CD4-positive, alpha-beta T cell treated with Interleukin-6 for 4 hours (primary cell): ENCODE measurements around the gene DCST2.

Source experiments
- DNase-seq: peaks from one replicate; pipeline ENCODE4 v3.0.0-alpha.2; 2020; ENCODE audit warnings: mixed read lengths

DCST2 gene

GRCh38 chr1:155069551-155070157 is 36.1 kb upstream of the DCST2 start:
- no peak for DNase-seq

- DNase-seq: no peak
Measured at GRCh38 chr1:155068599-155068998, 35.0 kb upstream of the DCST2 start.

- no peak for DNase-seq
Measured at GRCh38 chr1:155066777-155067176, 33.2 kb upstream of the DCST2 start.

GRCh38 chr1:155064832-155065429 is 31.4 kb upstream of the DCST2 start:
- no peak for DNase-seq

- no peak for DNase-seq
Measured at GRCh38 chr1:155064111-155064831, 30.7 kb upstream of the DCST2 start.

- peak; percentile 89 for DNase-seq
Measured at GRCh38 chr1:155063550-155064110, 30.0 kb upstream of the DCST2 start, which contains the start of gene EFNA4. Gene EFNA4, plus strand, starts transcription at chr1:155063740. Its CDS starts 84 bp downstream, at chr1:155063824.

GRCh38 chr1:155062702-155063411 is 29.3 kb upstream of the DCST2 start:
- DNase-seq: peak; percentile 81

- DNase-seq: no peak
Measured at GRCh38 chr1:155062151-155062686, 28.6 kb upstream of the DCST2 start.

- peak; percentile 96 for DNase-seq
Measured at GRCh38 chr1:155061381-155062150, 28.0 kb upstream of the DCST2 start.

GRCh38 chr1:155060736-155061135 is 27.2 kb upstream of the DCST2 start:
- no peak for DNase-seq

GRCh38 chr1:155057788-155058211 is 24.2 kb upstream of the DCST2 start:
- DNase-seq: no peak

GRCh38 chr1:155057104-155057503 is 23.5 kb upstream of the DCST2 start:
- no peak for DNase-seq

GRCh38 chr1:155053531-155054105 is 20.0 kb upstream of the DCST2 start:
- DNase-seq: no peak

GRCh38 chr1:155052439-155053395 is 19.1 kb upstream of the DCST2 start:
- peak; percentile 45 for DNase-seq

GRCh38 chr1:155051777-155052398 is 18.3 kb upstream of the DCST2 start:
- peak; percentile 61 for DNase-seq

GRCh38 chr1:155051342-155051776 is 17.8 kb upstream of the DCST2 start:
- DNase-seq: no peak

- peak; percentile 87 for DNase-seq
Measured at GRCh38 chr1:155050560-155051341, 17.2 kb upstream of the DCST2 start, which contains the start of gene ADAM15. Gene ADAM15, plus strand, starts transcription at chr1:155051316. Its CDS starts 71 bp downstream, at chr1:155051387.

GRCh38 chr1:155049651-155050559 is 16.3 kb upstream of the DCST2 start:
- no peak for DNase-seq
